ENCODE measurements around the gene MGRN1. TPM values are rescaled to one million over a fixed set of nuclear protein-coding genes. Genes with fewer than 3 reads are reported as not detected.

MGRN1 gene
- total and polyA plus RNA-seq, 2 donors (not counting 3 experiments of a cell fraction or from before 2014, with no cell fraction given) = 15.6 to 73.0 TPM

DNA sequence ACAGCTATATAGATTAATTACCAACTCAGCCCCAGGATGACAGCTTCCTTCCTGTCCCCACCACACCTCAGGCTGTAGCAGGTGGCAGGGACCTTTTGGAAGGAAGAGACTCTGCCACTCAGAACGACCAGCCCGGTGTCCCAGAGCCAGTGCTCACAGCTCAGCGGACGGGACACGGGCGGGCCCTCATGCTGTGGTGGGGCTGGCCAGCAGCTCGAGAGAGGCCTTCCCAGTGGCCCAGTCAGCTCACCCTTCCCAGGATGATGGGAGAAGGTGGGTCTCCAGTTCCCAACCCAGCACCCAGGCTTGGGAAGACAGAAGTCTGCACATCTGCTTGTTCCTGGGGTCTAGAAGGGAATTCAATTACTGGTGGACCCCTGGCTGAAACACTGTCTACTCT is 79.3 kb downstream of the MGRN1 start:
- intact Hi-C loops (cut with micrococcal nuclease) (no loop called here), dilution Hi-C loops (cut with MboI; ENCODE audit: extremely low pct_ligation_motif_present, low sequenced_read_pairs) (no loop called here)
- no peak for FAIRE-seq
- Histone ChIP-seq H3K4me3 (replicated peaks in 1 of 3; ENCODE audit: insufficient read depth in 1 of 3, low read depth in 1 of 3, low read length in 3 of 3) (no peak overlapping the region), H3K36me3 (ENCODE audit: control insufficient read depth in 2 of 2, extremely low read depth in 1 of 2, insufficient read depth in 2 of 2, low read length in 2 of 2) (peaks cover 3 to 31% of the 10 kb centered on the region in 2 experiments), H4K20me1 (replicated peaks; ENCODE audit: control insufficient read depth, extremely low read depth, insufficient read depth, low read length) (no peaks in the 10 kb centered on the region), H3K27me3 (ENCODE audit: control insufficient read depth in 2 of 2, insufficient read depth in 2 of 2, low read length in 2 of 2) (no peaks in the 10 kb centered on the region), H3K9me1 (replicated peaks; ENCODE audit: control insufficient read depth, extremely low read depth, insufficient read depth, low read length) (no peaks in the 10 kb centered on the region), H3K4me2 (ENCODE audit: insufficient read depth, low read length) (no peak overlapping the region), H3K27ac (ENCODE audit: insufficient read depth, low read depth, low read length) (no peak overlapping the region), H3K79me2 (ENCODE audit: control insufficient read depth, insufficient read depth, low read length) (no peaks in the 10 kb centered on the region), H3K9ac (replicated peaks; ENCODE audit: extremely low read depth, insufficient read depth, low read length) (no peak overlapping the region), H3K4me1 (ENCODE audit: control insufficient read depth, extremely low read depth, insufficient read depth, low read length) (no peaks in the 10 kb centered on the region), H3K9me3 (replicated peaks; ENCODE audit: control insufficient read depth, insufficient read depth, low read length) (no peaks in the 10 kb centered on the region), H2AFZ (ENCODE audit: low read depth, low read length) (no peak overlapping the region)
- no peak for DNase-seq (ENCODE audit: low read depth, low spot score)
- ChIA-PET POLR2A (interaction anchor here (0.7 kb wide), 1 partner anchor 1042 kb away, joined by 3 read pairs; no protein-coding TSS in a partner anchor), CTCF (interaction anchor here (0.7 kb wide), 1 partner anchor 30 kb away, joined by 3 read pairs; the partner anchor contains the start of genes ANKS3 and DNAAF8)
- TF ChIP-seq EZH2 (IDR thresholded peaks at IDR 0.05; ENCODE audit: borderline replicate concordance, low read depth, low read length, severe bottlenecking) (no peak), FOS (IDR thresholded peaks at IDR 0.05; ENCODE audit: borderline replicate concordance, insufficient read depth, low read length) (no peak), MYC (IDR thresholded peaks at IDR 0.05; ENCODE audit: low read depth, low read length) (no peak), GATA2 (IDR thresholded peaks at IDR 0.05; ENCODE audit: insufficient read depth, insufficient read length, low read depth, low read length) (no peak)
- TF ChIP-seq, protein P1, sequence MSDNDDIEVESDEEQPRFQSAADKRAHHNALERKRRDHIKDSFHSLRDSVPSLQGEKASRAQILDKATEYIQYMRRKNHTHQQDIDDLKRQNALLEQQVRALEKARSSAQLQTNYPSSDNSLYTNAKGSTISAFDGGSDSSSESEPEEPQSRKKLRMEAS (IDR thresholded peaks at IDR 0.05; ENCODE audit: insufficient read depth, insufficient read length) = no peak
- no TSS peak for BruUV-seq (replicated peaks)

DNA sequence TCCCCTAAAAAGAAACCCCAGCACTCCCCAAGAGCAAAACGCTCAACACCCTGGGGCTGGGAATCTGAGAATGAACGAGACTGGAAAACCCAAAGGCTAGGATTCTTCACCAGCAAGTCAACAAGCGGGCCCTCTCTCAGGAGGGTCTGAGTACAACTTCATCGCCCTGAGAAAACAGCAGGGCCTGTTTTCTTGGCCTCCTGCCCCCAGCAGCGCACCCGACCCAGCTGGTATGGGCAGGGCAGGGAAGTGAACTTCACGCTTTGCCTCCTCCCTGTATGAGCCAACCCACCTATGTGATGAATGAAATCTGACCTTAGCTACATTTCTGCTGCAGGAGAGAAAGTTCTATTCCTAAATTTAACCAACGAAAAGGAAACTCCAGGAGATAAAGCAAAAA is 79.9 kb downstream of the MGRN1 start:
- intact Hi-C loops (cut with micrococcal nuclease) (no loop called here), dilution Hi-C loops (cut with MboI; ENCODE audit: extremely low pct_ligation_motif_present, low sequenced_read_pairs) (no loop called here)
- Histone ChIP-seq H2AFZ (ENCODE audit: low read depth, low read length) (no peak overlapping the region), H3K9me3 (replicated peaks; ENCODE audit: control insufficient read depth, insufficient read depth, low read length) (no peaks in the 10 kb centered on the region), H3K79me2 (ENCODE audit: control insufficient read depth, insufficient read depth, low read length) (no peaks in the 10 kb centered on the region), H4K20me1 (replicated peaks; ENCODE audit: control insufficient read depth, extremely low read depth, insufficient read depth, low read length) (no peaks in the 10 kb centered on the region), H3K4me2 (ENCODE audit: insufficient read depth, low read length) (no peak overlapping the region), H3K36me3 (ENCODE audit: control insufficient read depth in 2 of 2, extremely low read depth in 1 of 2, insufficient read depth in 2 of 2, low read length in 2 of 2) (peaks cover under 1 to 25% of the 10 kb centered on the region in 2 experiments), H3K4me1 (ENCODE audit: control insufficient read depth, extremely low read depth, insufficient read depth, low read length) (no peaks in the 10 kb centered on the region), H3K27me3 (ENCODE audit: control insufficient read depth in 2 of 2, insufficient read depth in 2 of 2, low read length in 2 of 2) (no peaks in the 10 kb centered on the region), H3K9ac (replicated peaks; ENCODE audit: extremely low read depth, insufficient read depth, low read length) (no peak overlapping the region), H3K27ac (ENCODE audit: insufficient read depth, low read depth, low read length) (no peak overlapping the region), H3K4me3 (replicated peaks in 1 of 3; ENCODE audit: insufficient read depth in 1 of 3, low read depth in 1 of 3, low read length in 3 of 3) (no peak overlapping the region), H3K9me1 (replicated peaks; ENCODE audit: control insufficient read depth, extremely low read depth, insufficient read depth, low read length) (no peaks in the 10 kb centered on the region)
- BruUV-seq (replicated peaks) = no TSS peak
- FAIRE-seq (no peak), DNase-seq (ENCODE audit: low read depth, low spot score) (no peak)
- POLR2A ChIA-PET = interaction anchor here (0.6 kb wide), 1 partner anchor 129 kb away, joined by 4 read pairs; no protein-coding TSS in a partner anchor
- TF ChIP-seq EZH2 (IDR thresholded peaks at IDR 0.05; ENCODE audit: borderline replicate concordance, low read depth, low read length, severe bottlenecking) (no peak), POLR2A (IDR thresholded peaks at IDR 0.05; ENCODE audit: low read depth, low read length) (no peak), JUN (IDR thresholded peaks at IDR 0.05; ENCODE audit: borderline replicate concordance, insufficient read depth, insufficient read length, low read depth) (no peak), FOS (IDR thresholded peaks at IDR 0.05; ENCODE audit: borderline replicate concordance, insufficient read depth, low read length) (no peak), GATA2 (IDR thresholded peaks at IDR 0.05; ENCODE audit: insufficient read depth, insufficient read length, low read depth, low read length) (no peak), POLR2AphosphoS5 (IDR thresholded peaks at IDR 0.05; ENCODE audit: insufficient read depth, low read depth, low read length) (no peak), MYC (IDR thresholded peaks at IDR 0.05; ENCODE audit: low read depth, low read length) (no peak)
- TF ChIP-seq, protein P1 (IDR thresholded peaks at IDR 0.05; ENCODE audit: insufficient read depth, insufficient read length) = no peak
- CTCF ChIA-PET = interaction anchor here (0.7 kb wide), 1 partner anchor 54 kb away, joined by 3 read pairs; no protein-coding TSS in a partner anchor

Measured in endothelial cell of umbilical vein (primary cell).